Spleen (tissue), 11 donors: ENCODE measurements around the gene CACNA1D. TPM values are rescaled to one million over a fixed set of nuclear protein-coding genes. Genes with fewer than 3 reads are reported as not detected.
"Not testable (repeated sequence)": the region's sequence is repeated elsewhere in the genome, so short reads cannot be mapped to it uniquely, and the experiment has no call there.

ENCODE experiments used
- DNase-seq: peaks from one replicate; pipeline ENCODE4 v3.0.0-alpha.2; 2020
- H3K27ac ChIP-seq, 8 donors: fragments of 200-600 bp; sonication (generic) in 7 of 8; 1 replicate in 4 of 8; 2 replicates in 4 of 8; pipeline versions ENCODE4 v1.5.0 to v1.8.0; 2016 to 2021; ENCODE audit warnings: inconsistent platforms in 4 of 8, mild to moderate bottlenecking in 4 of 8, moderate library complexity in 1 of 8
- H3K27me3 ChIP-seq, 7 donors: fragments of 200-600 bp; sonication (generic) in 6 of 7; replicated peaks in 1 of 7; 1 replicate in 4 of 7; 2 replicates in 3 of 7; pipeline versions ENCODE4 v1.5.0 to v1.8.0; 2016 to 2021; ENCODE audit warnings: inconsistent platforms in 3 of 7, mild to moderate bottlenecking in 1 of 7
- H3K36me3 ChIP-seq, 6 donors: fragments of 200-600 bp; sonication (generic) in 5 of 6; 1 replicate in 4 of 6; 2 replicates in 2 of 6; pipeline versions ENCODE4 v1.5.0 to v1.8.0; 2016 to 2021; ENCODE audit warnings: inconsistent platforms in 2 of 6
- H3K4me1 ChIP-seq, 6 donors: fragments of 200-600 bp; sonication (generic) in 5 of 6; 1 replicate in 3 of 6; 2 replicates in 3 of 6; pipeline versions ENCODE4 v1.5.0 to v1.8.0; 2016 to 2021; ENCODE audit warnings: inconsistent platforms in 3 of 6
- H3K4me3 ChIP-seq, 8 donors: fragments of 200-600 bp; sonication (generic) in 7 of 8; 1 replicate in 4 of 8; 2 replicates in 4 of 8; pipeline versions ENCODE4 v1.5.0 to v1.8.0; 2016 to 2021; ENCODE audit warnings: inconsistent platforms in 4 of 8, mild to moderate bottlenecking in 4 of 8, moderate library complexity in 2 of 8
- H3K9me3 ChIP-seq, 8 donors: fragments of 200-600 bp; sonication (generic) in 7 of 8; 1 replicate in 4 of 8; 2 replicates in 4 of 8; pipeline versions ENCODE4 v1.5.0 to v1.8.0; 2016 to 2021; ENCODE audit warnings: inconsistent platforms in 4 of 8
- POLR2A ChIP-seq, 3 donors: fragments of 450-650 bp; IDR thresholded peaks; one replicate each; pipeline ENCODE4 v1.5.1; 2017; ENCODE audit warnings: antibody characterized with exemption in 3 of 3, mild to moderate bottlenecking in 1 of 3
- POLR2AphosphoS5 ChIP-seq, 3 donors: sonication (generic); formaldehyde crosslinking; IDR thresholded peaks; one replicate each; pipeline ENCODE4 v1.5.1; 2017; ENCODE audit warnings: antibody characterized with exemption in 3 of 3
- WGBS, 5 donors: extraction: QIAGEN DNeasy Blood & Tissue Kit in 3 of 5; methylation state at CpG; one replicate each; pipeline versions ENCODE4 v1.1.5 to v1.1.7; 2013 to 2018; 5-methylcytosine and 5-hydroxymethylcytosine counted together
- intact Hi-C: fragments of 100-400 bp; cut with DNase I; formaldehyde crosslinking; loops from one replicate; pipeline ENCODE4 v1.15.0; 2023; ENCODE audit warnings: low total_unique reads
- polyA plus RNA-seq, 3 donors: library from polyadenylated mRNA; stranded (reverse); fragments of 200-250 nt; gene quantifications; one replicate each; pipeline ENCODE4 v1.2.1, GENCODE V29; 2013
- total RNA-seq, 7 donors: library from RNA; depleted of rRNA in 3 of 7; stranded (reverse); fragments of >200 nt in 3 of 7; fragmentation: NEBNext Ultra II Directional in 4 of 7; extraction: Animal tissue kit (Norgen Biotek cat#: 25700) in 4 of 7; gene quantifications; one replicate each; pipeline versions ENCODE4 v1.1.0 to v1.2.1, GENCODE V29; 2016 to 2021
- TF ChIP-seq, protein P1 (sequence below), 11 experiments: fragments of 200-600 bp in 7 of 11; fragments of 450-650 bp in 4 of 11; sonication (generic) in 4 of 11; IDR thresholded peaks in 8 of 11; conservative IDR thresholded peaks in 3 of 11; 1 replicate in 7 of 11; 2 replicates in 4 of 11; pipeline versions ENCODE4 v1.4.0 to v1.8.0; 2016 to 2021; ENCODE audit warnings: antibody characterized with exemption in 11 of 11, inconsistent platforms in 4 of 11, mild to moderate bottlenecking in 1 of 11
- donor health status: healthy with polysubstance abuse.
- donor health status: DM: no; HTN: no; CAD: no; lungs with moderate emphysema.
- donor health status: DM: no; HTN: no; CAD: no.
- donor health status: Bipolar disorder and iron deficiency.
- donor health status: healthy.
- donor health status: DM: no; HTN: no; CAD: no.
- donor health status: DM: yes; HTN: yes; CAD: no.

CACNA1D gene
- total and polyA plus RNA-seq, 10 donors, result 0.55 to 89.3 (median 19.1) TPM

DNA sequence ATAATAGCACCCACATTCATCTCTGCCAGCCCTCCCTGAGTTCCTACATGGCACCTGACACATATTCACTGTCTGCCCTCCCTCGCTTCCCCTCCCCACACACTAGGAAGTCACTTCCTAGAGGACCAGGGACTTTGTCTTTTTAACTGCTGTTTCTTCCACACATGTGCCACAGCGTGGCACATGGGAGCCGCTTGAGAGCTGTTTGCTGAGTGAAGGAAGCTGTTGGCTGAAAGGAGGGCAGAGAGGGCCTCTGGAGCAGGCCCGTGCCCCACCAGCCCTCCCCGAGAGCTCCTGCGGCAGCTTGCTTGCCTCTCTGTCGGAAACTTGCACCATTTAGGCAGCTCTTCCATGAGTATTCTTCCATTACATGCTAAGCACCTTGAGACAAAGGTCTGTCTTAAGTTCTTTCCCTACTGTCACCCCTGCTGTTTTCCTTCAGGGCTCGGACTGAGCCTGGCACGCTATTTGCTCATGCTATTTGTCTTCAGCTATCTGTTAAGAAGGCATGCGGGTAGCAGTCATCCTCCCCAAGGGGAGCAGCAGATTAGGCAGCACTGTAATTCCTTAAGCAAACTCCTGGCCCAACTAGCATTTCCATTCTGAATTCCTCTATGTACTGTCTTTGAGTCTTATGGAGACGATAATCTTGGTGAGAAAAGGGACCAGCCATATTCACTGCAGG lies 72.2 kb downstream of the CACNA1D start:
- 73 to 84% (median 82%) methylated on average over 11 of the region's 11 CpGs for WGBS, 5 donors
- Histone ChIP-seq H3K27ac (no peak overlapping the region), H3K36me3 (no peaks in the 10 kb centered on the region), H3K4me3 (no peak overlapping the region), H3K9me3 (no peaks in the 10 kb centered on the region), H3K27me3 (peaks cover 0 to 7% (median 0%) of the 10 kb centered on the region in 7 donors), H3K4me1 (no peaks in the 10 kb centered on the region)
- intact Hi-C loops, result no loop called here
- no peak for DNase-seq
- TF ChIP-seq, protein P1, sequence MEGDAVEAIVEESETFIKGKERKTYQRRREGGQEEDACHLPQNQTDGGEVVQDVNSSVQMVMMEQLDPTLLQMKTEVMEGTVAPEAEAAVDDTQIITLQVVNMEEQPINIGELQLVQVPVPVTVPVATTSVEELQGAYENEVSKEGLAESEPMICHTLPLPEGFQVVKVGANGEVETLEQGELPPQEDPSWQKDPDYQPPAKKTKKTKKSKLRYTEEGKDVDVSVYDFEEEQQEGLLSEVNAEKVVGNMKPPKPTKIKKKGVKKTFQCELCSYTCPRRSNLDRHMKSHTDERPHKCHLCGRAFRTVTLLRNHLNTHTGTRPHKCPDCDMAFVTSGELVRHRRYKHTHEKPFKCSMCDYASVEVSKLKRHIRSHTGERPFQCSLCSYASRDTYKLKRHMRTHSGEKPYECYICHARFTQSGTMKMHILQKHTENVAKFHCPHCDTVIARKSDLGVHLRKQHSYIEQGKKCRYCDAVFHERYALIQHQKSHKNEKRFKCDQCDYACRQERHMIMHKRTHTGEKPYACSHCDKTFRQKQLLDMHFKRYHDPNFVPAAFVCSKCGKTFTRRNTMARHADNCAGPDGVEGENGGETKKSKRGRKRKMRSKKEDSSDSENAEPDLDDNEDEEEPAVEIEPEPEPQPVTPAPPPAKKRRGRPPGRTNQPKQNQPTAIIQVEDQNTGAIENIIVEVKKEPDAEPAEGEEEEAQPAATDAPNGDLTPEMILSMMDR (IDR thresholded peaks at IDR 0.05 in 8 of 11, conservative IDR thresholded peaks at IDR 0.05 in 3 of 11), result no peak
- TF ChIP-seq POLR2A (IDR thresholded peaks at IDR 0.05) (no peak), POLR2AphosphoS5 (IDR thresholded peaks at IDR 0.05) (no peak)

DNA sequence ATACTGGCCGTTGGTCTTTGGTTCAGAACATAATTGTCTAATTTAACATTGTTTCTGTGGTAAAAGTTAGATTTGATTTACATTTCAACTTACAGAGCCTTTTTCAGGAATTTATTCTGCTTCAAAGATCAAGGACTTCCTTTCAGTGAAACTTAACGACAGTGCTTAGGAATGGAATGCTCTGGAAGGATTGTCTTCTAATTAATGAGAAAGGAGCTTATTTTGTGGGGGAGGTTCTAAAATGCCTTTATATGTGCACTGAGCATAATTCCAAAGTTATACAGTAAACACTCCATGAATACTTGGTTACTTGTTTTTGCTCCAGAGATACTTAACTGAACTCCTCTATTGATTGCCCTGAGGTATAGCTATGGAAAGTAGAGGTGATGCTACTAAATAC lies 75.7 kb downstream of the CACNA1D start:
- intact Hi-C loops, result no loop called here
- no peak for DNase-seq
- no peaks in the 10 kb centered on the region for H3K27me3 ChIP-seq
- no peaks in the 10 kb centered on the region for H3K4me1 ChIP-seq
- H3K4me3 ChIP-seq, result no peak overlapping the region
- H3K36me3 ChIP-seq, result no peaks in the 10 kb centered on the region
- TF ChIP-seq POLR2A (IDR thresholded peaks at IDR 0.05) (no peak), POLR2AphosphoS5 (IDR thresholded peaks at IDR 0.05) (no peak)
- TF ChIP-seq, protein P1 (IDR thresholded peaks at IDR 0.05 in 8 of 11, conservative IDR thresholded peaks at IDR 0.05 in 3 of 11), result no peak
- H3K9me3 ChIP-seq, result no peaks in the 10 kb centered on the region
- 56 to 71% (median 61%) methylated on average over 2 of the region's 2 CpGs for WGBS, 5 donors
- no peak overlapping the region for H3K27ac ChIP-seq

- Histone ChIP-seq H3K4me1 (no peaks in the 10 kb centered on the region), H3K9me3 (no peaks in the 10 kb centered on the region), H3K4me3 (no peak overlapping the region), H3K36me3 (no peaks in the 10 kb centered on the region), H3K27ac (peak overlapping the region in 2 of 8 donors; percentile 11 to 18), H3K27me3 (no peaks in the 10 kb centered on the region)
- intact Hi-C loops, result no loop called here
- TF ChIP-seq, protein P1 (IDR thresholded peaks at IDR 0.05 in 8 of 11, conservative IDR thresholded peaks at IDR 0.05 in 3 of 11), result no peak
- TF ChIP-seq POLR2AphosphoS5 (IDR thresholded peaks at IDR 0.05), result peak in 2 of 3 donors; percentile 39 to 52
- no peak for DNase-seq
- WGBS, 5 donors, result 62 to 72% (median 69%) methylated on average over 3 of the region's 3 CpGs
Observed at GRCh38 chr3:53570709-53571108, 76.3 kb downstream of the CACNA1D start.

DNA sequence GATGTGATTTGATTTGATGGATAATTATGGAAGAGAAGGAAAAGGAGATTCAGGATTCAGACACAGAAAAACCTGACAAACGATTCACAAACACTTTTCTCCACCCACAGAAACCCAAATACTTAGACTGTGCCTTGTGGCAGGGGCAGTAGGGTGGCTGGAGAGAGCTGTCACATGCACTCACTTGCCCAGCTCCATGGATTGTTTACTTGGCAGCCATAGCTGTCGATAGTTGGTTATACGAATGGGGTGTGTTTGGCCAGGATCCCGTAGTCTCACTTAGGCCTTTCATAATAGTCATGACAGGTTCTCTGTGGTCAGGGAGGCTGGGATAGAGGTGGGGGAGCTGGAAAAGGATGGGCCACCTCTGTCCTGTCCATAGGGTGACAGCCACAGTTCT lies 76.9 kb downstream of the CACNA1D start:
- H3K27ac ChIP-seq, result peak overlapping the region in 2 of 8 donors; percentile 11 to 18
- TF ChIP-seq, protein P1 (IDR thresholded peaks at IDR 0.05 in 8 of 11, conservative IDR thresholded peaks at IDR 0.05 in 3 of 11), result no peak
- TF ChIP-seq POLR2AphosphoS5 (IDR thresholded peaks at IDR 0.05) (no peak), POLR2A (IDR thresholded peaks at IDR 0.05) (no peak)
- no peaks in the 10 kb centered on the region for H3K27me3 ChIP-seq
- no peak for DNase-seq
- intact Hi-C loops, result no loop called here
- H3K4me1 ChIP-seq, result no peaks in the 10 kb centered on the region
- WGBS, 5 donors, result 76 to 87% (median 82%) methylated on average over 4 of the region's 4 CpGs
- no peak overlapping the region for H3K4me3 ChIP-seq
- H3K9me3 ChIP-seq, result no peaks in the 10 kb centered on the region
- H3K36me3 ChIP-seq, result no peaks in the 10 kb centered on the region

- H3K27me3 ChIP-seq, DNase-seq, H3K4me1 ChIP-seq, H3K36me3 ChIP-seq, H3K27ac ChIP-seq, intact Hi-C loops, H3K4me3 ChIP-seq, H3K9me3 ChIP-seq: not testable (repeated sequence)
- WGBS, 5 donors, result 88 to 93% (median 90%) methylated on average over 4 of the region's 4 CpGs
Observed at GRCh38 chr3:53572184-53572583, 77.8 kb downstream of the CACNA1D start.
